HCT116 (cell line): ENCODE results near the gene TNIK. TPM values are rescaled to one million over a fixed set of nuclear protein-coding genes. Genes with fewer than 3 reads are reported as not detected.

Experiments
- ATAC-seq: fragments of 200-7000 bp; cut with Tn5 transposase; 2 replicates; pipeline ENCODE4 v1.9.1; 2020; ENCODE audit warnings: mild to moderate bottlenecking, moderate library complexity
- BruUV-seq: library from RNA; stranded (reverse); fragments of 400-500 nt; replicated peaks from 2 replicates; lab custom pipeline; 2021; lab: Mats Ljungman, UMichigan
- CTCF ChIA-PET: fragments of 300-600 bp; sonication (Branson Sonifier 250); formaldehyde crosslinking; loops from one replicate; lab custom pipeline; 2021; ENCODE audit warnings: antibody characterized with exemption; lab: Charles Lee
- POLR2A ChIA-PET: fragments of 300-600, 350-600 bp; sonication (Branson Sonifier 250); formaldehyde crosslinking; loops from one replicate; lab custom pipeline; 2021; ENCODE audit warnings: antibody characterized with exemption; lab: Charles Lee
- RAD21 ChIA-PET, 2 experiments: fragments of 300-600 bp; sonication (Branson Sonifier 250); formaldehyde crosslinking; loops; one replicate each; lab custom pipeline; 2023; ENCODE audit warnings: low total read pairs in 2 of 2; ENCODE audit not compliant: uncharacterized antibody in 2 of 2, unreplicated experiment in 2 of 2, low non-redundant PET in 1 of 2; lab: Charles Lee
- DNase-seq: peaks from one replicate; pipeline ENCODE4 v3.0.0-alpha.2; 2010; ENCODE audit warnings: low read depth, low spot score
- H2AFZ ChIP-seq: fragments of 200-600 bp; shearing (Covaris generic), sonication (generic); 2 replicates; pipeline ENCODE4 v1.6.1; 2017; ENCODE audit warnings: low read depth, mixed run types, mixed read lengths, antibody characterized with exemption, low read length; ENCODE audit not compliant: poor library complexity, severe bottlenecking
- H3K27ac ChIP-seq: 2 replicates; pipeline ENCODE4 v1.5.1; 2012; ENCODE audit warnings: low read depth, low read length
- H3K27me3 ChIP-seq: fragments of 200-600 bp; sonication (generic); 2 replicates; pipeline ENCODE4 v1.6.1; 2016; ENCODE audit warnings: mixed run types, low read length, mixed read lengths; ENCODE audit not compliant: insufficient read depth
- H3K36me3 ChIP-seq, 2 experiments: fragments of 200-500 bp in 1 of 2; fragments of 200-600 bp in 1 of 2; sonication (Bioruptor generic) in 1 of 2; sonication (generic) in 1 of 2; 2 replicates each; pipeline versions ENCODE4 v1.5.1 to v1.6.1; 2014 to 2016; ENCODE audit warnings: low read length in 2 of 2, inconsistent platforms in 1 of 2, mixed read lengths in 1 of 2, mixed run types in 1 of 2; ENCODE audit not compliant: insufficient read depth in 2 of 2, control insufficient read depth in 1 of 2
- H3K4me1 ChIP-seq, 2 experiments: fragments of 200-600 bp in 1 of 2; sonication (generic) in 1 of 2; 2 replicates each; pipeline versions ENCODE4 v1.5.1 to v1.6.1; 2012 to 2017; ENCODE audit warnings: low read length in 2 of 2, inconsistent platforms in 1 of 2, mild to moderate bottlenecking in 1 of 2, mixed read lengths in 1 of 2, mixed run types in 1 of 2, moderate library complexity in 1 of 2; ENCODE audit not compliant: insufficient read depth in 2 of 2, control insufficient read depth in 1 of 2
- H3K4me2 ChIP-seq: fragments of 200-600 bp; sonication (generic); 2 replicates; pipeline ENCODE4 v1.6.1; 2017; ENCODE audit warnings: mixed run types, low read length, mixed read lengths
- H3K4me3 ChIP-seq, 2 experiments: fragments of 200-600 bp in 1 of 2; sonication (generic) in 1 of 2; replicated peaks in 1 of 2; 2 replicates each; pipeline ENCODE4 v1.5.1; 2011 to 2016; ENCODE audit warnings: low read length in 2 of 2, control low read depth in 1 of 2, low read depth in 1 of 2, mild to moderate bottlenecking in 1 of 2, mixed read lengths in 1 of 2, mixed run types in 1 of 2
- H3K79me2 ChIP-seq: fragments of 200-600 bp; sonication (generic); 2 replicates; pipeline ENCODE4 v1.6.1; 2017; ENCODE audit warnings: mild to moderate bottlenecking, mixed run types, low read length, moderate library complexity, mixed read lengths; ENCODE audit not compliant: insufficient read depth
- H3K9ac ChIP-seq: fragments of 200-600 bp; sonication (generic); 2 replicates; pipeline ENCODE4 v1.6.1; 2016; ENCODE audit warnings: low read length, mixed read lengths
- H3K9me2 ChIP-seq: fragments of 200-600 bp; sonication (generic), shearing (Covaris generic); 2 replicates; pipeline ENCODE4 v1.6.1; 2017; ENCODE audit warnings: mixed run types, mild to moderate bottlenecking, moderate library complexity; ENCODE audit not compliant: insufficient read depth
- H3K9me3 ChIP-seq, 2 experiments: fragments of 200-500 bp in 1 of 2; fragments of 200-600 bp in 1 of 2; sonication (Bioruptor generic) in 1 of 2; sonication (generic) in 1 of 2; 2 replicates each; pipeline ENCODE4 v1.6.1; 2014 to 2017; ENCODE audit warnings: low read length in 2 of 2, mixed read lengths in 2 of 2, inconsistent platforms in 1 of 2, low read depth in 1 of 2, mild to moderate bottlenecking in 1 of 2, mixed run types in 1 of 2, moderate library complexity in 1 of 2; ENCODE audit not compliant: control insufficient read depth in 1 of 2, insufficient read depth in 1 of 2
- H4K20me1 ChIP-seq: fragments of 200-600 bp; sonication (generic), shearing (Covaris generic); 2 replicates; pipeline ENCODE4 v1.6.1; 2017; ENCODE audit warnings: mixed run types, mild to moderate bottlenecking, moderate library complexity; ENCODE audit not compliant: insufficient read depth
- CEBPB ChIP-seq: IDR thresholded peaks from 2 replicates; pipeline ENCODE4 v1.6.1; 2012; ENCODE audit warnings: low read depth
- CTCF ChIP-seq, 3 experiments: fragments of 200-600 bp in 1 of 3; sonication (generic) in 1 of 3; IDR thresholded peaks in 2 of 3; conservative IDR thresholded peaks in 1 of 3; 2 replicates each; pipeline ENCODE4 v1.5.1; 2012 to 2017; ENCODE audit warnings: low read depth in 2 of 3, low read length in 2 of 3, antibody characterized with exemption in 1 of 3, borderline replicate concordance in 1 of 3, control low read depth in 1 of 3, mild to moderate bottlenecking in 1 of 3, mixed read lengths in 1 of 3, mixed run types in 1 of 3, moderate library complexity in 1 of 3; ENCODE audit not compliant: insufficient read depth in 1 of 3
- EGR1 ChIP-seq: IDR thresholded peaks from 2 replicates; pipeline ENCODE4 v1.6.1; 2012; ENCODE audit warnings: low read depth
- ELF1 ChIP-seq: IDR thresholded peaks from 2 replicates; pipeline ENCODE4 v1.6.1; 2012; ENCODE audit warnings: low read depth, borderline replicate concordance
- EZH2 ChIP-seq: fragments of 200-600 bp; sonication (generic); IDR thresholded peaks from 2 replicates; pipeline ENCODE4 v1.6.1; 2017; ENCODE audit warnings: antibody characterized with exemption, mixed run types
- JUND ChIP-seq: IDR thresholded peaks from 2 replicates; pipeline ENCODE4 v1.6.1; 2012
- MAX ChIP-seq: IDR thresholded peaks from 2 replicates; pipeline ENCODE4 v1.6.1; 2012
- POLR2A ChIP-seq: IDR thresholded peaks from 2 replicates; pipeline ENCODE4 v1.7.0; 2011; ENCODE audit warnings: borderline replicate concordance; ENCODE audit not compliant: insufficient read depth, insufficient read length; ENCODE audit errors: extremely low read depth
- RAD21 ChIP-seq: IDR thresholded peaks from 2 replicates; pipeline ENCODE4 v1.6.1; 2012; ENCODE audit warnings: low read depth, mild to moderate bottlenecking
- SIN3A ChIP-seq: IDR thresholded peaks from 2 replicates; pipeline ENCODE4 v1.6.1; 2012; ENCODE audit warnings: low read depth
- TCF7L2 ChIP-seq: IDR thresholded peaks from 2 replicates; pipeline ENCODE4 v1.7.0; 2011; ENCODE audit warnings: borderline replicate concordance, inconsistent platforms; ENCODE audit not compliant: insufficient read depth, insufficient read length; ENCODE audit errors: extremely low read depth
- YY1 ChIP-seq: IDR thresholded peaks from 2 replicates; pipeline ENCODE4 v1.6.1; 2011; ENCODE audit warnings: low read length, low read depth, moderate library complexity, mild to moderate bottlenecking; ENCODE audit not compliant: insufficient replicate concordance; ENCODE audit errors: extremely low read depth
- ZBTB33 ChIP-seq: IDR thresholded peaks from 2 replicates; pipeline ENCODE4 v1.6.1; 2011; ENCODE audit warnings: mild to moderate bottlenecking, low read length, moderate library complexity; ENCODE audit not compliant: insufficient replicate concordance; ENCODE audit errors: extremely low read depth
- ZFX ChIP-seq: fragments of 450-650 bp; IDR thresholded peaks from 2 replicates; pipeline ENCODE4 v1.6.1; 2017
- ZNF274 ChIP-seq: fragments of 200-500 bp; sonication (Bioruptor generic); IDR thresholded peaks from 2 replicates; pipeline ENCODE4 v1.6.1; 2014; ENCODE audit warnings: mild to moderate bottlenecking, low read depth, low read length, inconsistent platforms
- intact Hi-C: fragments of 100-400 bp; cut with micrococcal nuclease; formaldehyde crosslinking; loops from 2 replicates; pipeline ENCODE4 v1.10.0; 2022
- total RNA-seq: library from RNA; stranded (reverse); gene quantifications from one replicate; pipeline ENCODE4 v1.2.1, GENCODE V29; 2021; ENCODE audit not compliant: unreplicated experiment

TNIK gene
- total RNA-seq, 1 experiment from 2014 or later = 24.1 TPM

GRCh38 chr3:171380711-171381425 lies 79.3 kb downstream of the TNIK start (continued):
- TF ChIP-seq CTCF (IDR thresholded peaks at IDR 0.05 in 2 of 3, conservative IDR thresholded peaks at IDR 0.05 in 1 of 3; ENCODE audit: borderline replicate concordance in 1 of 3, insufficient read depth in 1 of 3, low read depth in 2 of 3, low read length in 2 of 3) (no peak), TCF7L2 (no peak), CEBPB (no peak), EZH2 (no peak), POLR2A (no peak), JUND (no peak), YY1 (no peak), SIN3A (no peak), RAD21 (no peak), MAX (no peak)

- Histone ChIP-seq H3K79me2 (no peaks in the 10 kb centered on the region), H3K4me2 (no peak overlapping the region), H3K4me1 (peaks cover 6 to 19% of the 10 kb centered on the region in 2 experiments; a peak in 3 of 4 replicates), H3K27me3 (no peaks in the 10 kb centered on the region), H3K9me2 (0 out of 2 replicates have a peak, but pooled peaks cover 3% of the 10 kb centered on the region), H3K9ac (no peak overlapping the region), H4K20me1 (no peaks in the 10 kb centered on the region), H2AFZ (no peak overlapping the region), H3K27ac (no peak overlapping the region), H3K4me3 (no peak overlapping the region), H3K36me3 (no peaks in the 10 kb centered on the region), H3K9me3 (no peaks in the 10 kb centered on the region)
- ATAC-seq (no peak), DNase-seq (no peak)
- ChIA-PET POLR2A (no interaction called here), CTCF (no interaction called here), RAD21 (no interaction called here)
- TF ChIP-seq ZBTB33 (no peak), ZFX (no peak), ZNF274 (no peak), YY1 (no peak), RAD21 (no peak), ELF1 (no peak), EGR1 (no peak)
- intact Hi-C loops = no loop called here
- no TSS peak for BruUV-seq
Measured at GRCh38 chr3:171379961-171380483, 80.2 kb downstream of the TNIK start.
